Body of pancreas (tissue), 4 donors: Measurements from ENCODE around the gene TH.

Experiments
- POLR2A ChIP-seq, 3 donors: fragments of 450-650 bp; IDR thresholded peaks; one replicate each; pipeline ENCODE4 v1.6.1; 2016; ENCODE audit warnings: antibody characterized with exemption in 3 of 3, mild to moderate bottlenecking in 2 of 3
- TF ChIP-seq, protein P1 (sequence below), 7 experiments: fragments of 450-650 bp in 4 of 7; fragments of 200-600 bp in 3 of 7; sonication (generic) in 3 of 7; IDR thresholded peaks; one replicate each; pipeline ENCODE4 v1.5.1; 2016 to 2019; ENCODE audit warnings: antibody characterized with exemption in 7 of 7

DNA sequence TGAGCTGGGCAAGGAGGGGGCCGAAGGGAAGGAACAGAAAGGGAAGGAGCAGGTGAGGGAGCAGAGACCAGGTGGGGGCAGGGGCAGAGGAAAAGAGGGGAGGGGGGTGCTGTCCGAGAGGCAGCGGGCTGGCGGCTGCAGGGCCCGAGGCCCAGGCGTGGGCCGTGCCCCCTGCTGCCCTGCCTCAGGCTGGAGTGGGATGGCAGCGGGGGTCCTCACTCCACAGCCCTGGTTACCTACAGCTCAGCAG is 34.7 kb downstream of the TH start:
- TF ChIP-seq, protein P1, sequence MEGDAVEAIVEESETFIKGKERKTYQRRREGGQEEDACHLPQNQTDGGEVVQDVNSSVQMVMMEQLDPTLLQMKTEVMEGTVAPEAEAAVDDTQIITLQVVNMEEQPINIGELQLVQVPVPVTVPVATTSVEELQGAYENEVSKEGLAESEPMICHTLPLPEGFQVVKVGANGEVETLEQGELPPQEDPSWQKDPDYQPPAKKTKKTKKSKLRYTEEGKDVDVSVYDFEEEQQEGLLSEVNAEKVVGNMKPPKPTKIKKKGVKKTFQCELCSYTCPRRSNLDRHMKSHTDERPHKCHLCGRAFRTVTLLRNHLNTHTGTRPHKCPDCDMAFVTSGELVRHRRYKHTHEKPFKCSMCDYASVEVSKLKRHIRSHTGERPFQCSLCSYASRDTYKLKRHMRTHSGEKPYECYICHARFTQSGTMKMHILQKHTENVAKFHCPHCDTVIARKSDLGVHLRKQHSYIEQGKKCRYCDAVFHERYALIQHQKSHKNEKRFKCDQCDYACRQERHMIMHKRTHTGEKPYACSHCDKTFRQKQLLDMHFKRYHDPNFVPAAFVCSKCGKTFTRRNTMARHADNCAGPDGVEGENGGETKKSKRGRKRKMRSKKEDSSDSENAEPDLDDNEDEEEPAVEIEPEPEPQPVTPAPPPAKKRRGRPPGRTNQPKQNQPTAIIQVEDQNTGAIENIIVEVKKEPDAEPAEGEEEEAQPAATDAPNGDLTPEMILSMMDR (IDR thresholded peaks at IDR 0.05) = no peak
- TF ChIP-seq POLR2A (IDR thresholded peaks at IDR 0.05) = no peak
